ENCODE measurements around the gene PGAP1. TPM values are rescaled to one million over a fixed set of nuclear protein-coding genes. Genes with fewer than 3 reads are reported as not detected.
"Not testable (repeated sequence)": the region's sequence is repeated elsewhere in the genome, so short reads cannot be mapped to it uniquely, and the experiment has no call there.

Gene PGAP1
- polyA plus RNA-seq, 1 donor, result 16.6 TPM

- no peak for DNase-seq
Observed at GRCh38 chr2:196944570-196944969, 18.1 kb upstream of the PGAP1 start.

GRCh38 chr2:196941398-196942078 is 15.0 kb upstream of the PGAP1 start:
- DNase-seq, result no peak

GRCh38 chr2:196939371-196939770 is 12.9 kb upstream of the PGAP1 start:
- DNase-seq, result no peak

GRCh38 chr2:196935432-196935831 is 8.9 kb upstream of the PGAP1 start:
- no peak for DNase-seq

- no peak for DNase-seq
Observed at GRCh38 chr2:196934672-196935071, 8.2 kb upstream of the PGAP1 start.

GRCh38 chr2:196931555-196931954 is 5.0 kb upstream of the PGAP1 start:
- no peak for DNase-seq

GRCh38 chr2:196927376-196928225 is 1.1 kb upstream of the PGAP1 start:
- peak; percentile 60 for DNase-seq

GRCh38 chr2:196925768-196926561 is 542 bp downstream of the PGAP1 start:
- peak; percentile 46 for DNase-seq

- DNase-seq, result no peak
Observed at GRCh38 chr2:196925051-196925767, 1.3 kb downstream of the PGAP1 start.

- no peak for DNase-seq
Observed at GRCh38 chr2:196924051-196924450, 2.5 kb downstream of the PGAP1 start.

- DNase-seq, result no peak
Observed at GRCh38 chr2:196918927-196919326, 7.6 kb downstream of the PGAP1 start.

- DNase-seq, result no peak
Observed at GRCh38 chr2:196917802-196918201, 8.7 kb downstream of the PGAP1 start.

- DNase-seq, result no peak
Observed at GRCh38 chr2:196915507-196916189, 10.9 kb downstream of the PGAP1 start.

GRCh38 chr2:196914867-196915460 is 11.5 kb downstream of the PGAP1 start:
- DNase-seq, result no peak

GRCh38 chr2:196913691-196914090 is 12.8 kb downstream of the PGAP1 start:
- no peak for DNase-seq

- not testable (repeated sequence) for DNase-seq
Observed at GRCh38 chr2:196905365-196905764, 21.1 kb downstream of the PGAP1 start.

- no peak for DNase-seq
Observed at GRCh38 chr2:196902828-196903227, 23.7 kb downstream of the PGAP1 start.

GRCh38 chr2:196900843-196901242 is 25.7 kb downstream of the PGAP1 start:
- no peak for DNase-seq

GRCh38 chr2:196899976-196900375 is 26.5 kb downstream of the PGAP1 start:
- no peak for DNase-seq

GRCh38 chr2:196891136-196891535 is 35.4 kb downstream of the PGAP1 start:
- DNase-seq, result peak; percentile 2

GRCh38 chr2:196887431-196887830 is 39.1 kb downstream of the PGAP1 start:
- DNase-seq, result no peak

Measured in hindlimb muscle (tissue), 1 donor.